ENCODE measurements around the gene NPFFR1.
"Not testable (repeated sequence)": the region's sequence is repeated elsewhere in the genome, so short reads cannot be mapped to it uniquely, and the experiment has no call there.

NPFFR1 gene

GRCh38 chr10:70285476-70285831 is 1.6 kb upstream of the NPFFR1 start:
- no peak for DNase-seq (ENCODE audit: low read depth)

GRCh38 chr10:70284542-70285475 is 1.0 kb upstream of the NPFFR1 start:
- no peak for DNase-seq (ENCODE audit: low read depth)

- DNase-seq (ENCODE audit: low read depth), result no peak
Measured at GRCh38 chr10:70283071-70283444, 746 bp downstream of the NPFFR1 start.

DNA sequence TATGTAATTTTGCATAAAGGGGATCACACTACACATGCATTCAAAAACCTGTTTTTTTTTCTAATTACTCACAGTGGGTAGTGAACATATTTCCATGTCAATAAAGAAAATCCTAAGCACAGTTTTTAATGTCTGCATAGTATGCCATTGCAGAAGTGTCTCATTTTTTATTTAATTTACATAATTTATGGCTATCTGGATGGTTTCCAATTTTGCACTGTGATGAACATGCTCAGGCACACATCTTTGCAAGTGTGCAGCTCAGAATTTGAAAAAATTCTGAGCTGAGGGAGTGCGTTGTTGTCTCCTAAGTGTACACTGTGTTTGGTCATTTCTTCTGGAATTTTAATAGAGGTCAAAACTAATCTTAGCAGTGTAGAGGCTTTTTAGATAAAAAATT is 2.2 kb downstream of the NPFFR1 start:
- DNase-seq (ENCODE audit: low read depth), result no peak

- DNase-seq (ENCODE audit: low read depth), result no peak
Measured at GRCh38 chr10:70280099-70280498, 3.7 kb downstream of the NPFFR1 start.

GRCh38 chr10:70277396-70278030 is 6.3 kb downstream of the NPFFR1 start:
- no peak for DNase-seq (ENCODE audit: low read depth)

GRCh38 chr10:70274643-70275042 is 9.2 kb downstream of the NPFFR1 start:
- no peak for DNase-seq (ENCODE audit: low read depth)

DNA sequence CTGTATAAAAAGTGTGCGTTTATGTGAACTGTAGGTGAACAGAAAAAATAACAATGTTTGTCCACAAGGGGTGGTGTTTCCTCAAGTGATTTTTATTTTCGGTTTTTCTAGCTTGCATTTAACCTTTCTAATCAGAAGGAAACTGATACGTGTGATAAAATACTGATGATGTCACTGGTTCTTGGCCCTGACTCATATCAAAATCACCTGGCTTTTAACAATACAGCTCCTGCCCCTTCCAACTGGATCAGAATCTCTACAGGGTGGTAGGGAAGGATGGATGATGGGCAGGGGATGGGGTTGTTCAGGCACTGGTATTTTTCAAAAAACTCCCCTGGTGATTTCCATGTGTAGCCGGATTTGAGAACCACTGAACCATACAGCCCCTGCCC is 10.9 kb downstream of the NPFFR1 start:
- DNase-seq (ENCODE audit: low read depth), result no peak

GRCh38 chr10:70271996-70272924 is 11.5 kb downstream of the NPFFR1 start:
- no peak for DNase-seq (ENCODE audit: low read depth)

DNA sequence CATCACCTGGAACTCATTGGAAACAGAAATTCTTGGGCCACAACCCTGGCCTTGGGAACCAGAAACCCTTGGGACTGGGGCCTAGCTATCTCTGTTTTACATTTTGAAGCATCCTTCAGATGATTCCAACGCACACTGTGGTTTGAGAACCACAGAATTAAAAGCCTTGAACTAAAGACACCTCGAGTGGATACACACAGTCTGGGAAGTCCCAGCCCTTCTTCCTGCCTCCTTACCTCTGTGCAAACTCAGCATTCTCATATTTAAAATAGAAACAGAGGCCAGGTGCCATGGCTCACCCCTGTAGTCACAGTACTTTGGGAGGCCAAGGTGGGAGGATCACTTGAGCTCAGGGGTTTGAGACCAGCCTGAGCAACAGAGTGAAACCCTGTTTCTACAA is 12.9 kb downstream of the NPFFR1 start:
- no peak for DNase-seq (ENCODE audit: low read depth)

GRCh38 chr10:70269741-70270140 is 14.1 kb downstream of the NPFFR1 start:
- DNase-seq (ENCODE audit: low read depth), result no peak

DNA sequence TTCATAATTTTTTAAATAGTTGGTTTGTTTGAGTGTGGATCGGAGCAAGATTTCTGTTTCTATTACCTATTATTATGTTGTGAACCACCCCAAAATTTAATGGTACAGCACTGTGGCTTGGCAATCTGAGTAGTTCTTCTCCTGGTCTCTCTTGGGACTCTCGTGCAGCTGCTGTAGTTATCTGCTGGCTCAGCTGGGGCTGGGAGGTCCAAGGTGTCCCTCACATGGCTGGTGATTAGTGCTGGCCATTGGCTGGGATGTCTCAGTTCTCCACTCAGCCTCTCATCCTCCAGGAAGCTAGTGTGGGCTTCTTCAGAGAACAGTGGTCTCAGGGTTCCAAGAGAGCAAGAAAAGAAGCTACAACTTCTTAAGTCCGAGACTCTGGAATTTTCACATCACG is 15.4 kb downstream of the NPFFR1 start:
- no peak for DNase-seq (ENCODE audit: low read depth)

- no peak for DNase-seq (ENCODE audit: low read depth)
Measured at GRCh38 chr10:70267161-70267933, 16.5 kb downstream of the NPFFR1 start.

DNA sequence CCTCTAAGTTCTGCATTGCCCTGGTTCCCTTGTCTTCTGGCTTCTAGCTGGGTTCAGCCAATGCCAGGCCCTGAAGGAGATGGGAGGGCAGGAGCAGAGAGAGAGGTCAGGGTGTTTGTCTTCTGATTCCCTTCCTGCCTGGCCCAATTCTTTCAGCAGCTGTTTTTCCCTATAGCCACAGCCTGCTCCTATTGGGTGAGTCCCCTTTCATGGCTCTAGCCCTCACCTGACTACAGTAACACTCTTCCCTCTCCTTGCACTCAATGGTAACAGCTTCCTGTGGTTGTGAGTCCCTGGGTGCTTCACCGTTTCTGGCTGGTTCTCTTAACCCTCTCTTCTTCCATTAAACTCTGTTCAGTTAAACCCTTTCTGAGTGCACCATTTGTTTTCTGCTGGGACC is 17.1 kb downstream of the NPFFR1 start:
- no peak for DNase-seq (ENCODE audit: low read depth)

DNA sequence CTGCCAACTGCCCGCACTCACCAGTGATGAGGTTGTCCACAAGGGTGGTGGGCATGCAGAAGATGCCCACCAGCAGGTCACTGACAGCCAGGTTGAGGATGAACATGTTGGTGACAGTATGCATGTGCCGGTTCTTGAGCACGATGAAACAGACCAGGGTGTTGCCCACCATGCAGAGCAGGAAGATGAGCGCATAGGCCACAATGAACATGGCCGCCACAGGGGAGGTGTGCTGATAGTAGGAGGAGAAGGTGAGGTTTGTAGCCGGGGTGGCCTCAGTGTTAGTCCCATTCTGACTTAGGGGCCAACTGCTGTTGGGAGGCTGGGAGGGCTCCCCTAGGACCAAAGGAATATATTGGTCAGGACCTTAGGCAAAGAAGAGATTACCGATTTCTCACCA is 17.7 kb downstream of the NPFFR1 start:
- DNase-seq (ENCODE audit: low read depth), result no peak

DNA sequence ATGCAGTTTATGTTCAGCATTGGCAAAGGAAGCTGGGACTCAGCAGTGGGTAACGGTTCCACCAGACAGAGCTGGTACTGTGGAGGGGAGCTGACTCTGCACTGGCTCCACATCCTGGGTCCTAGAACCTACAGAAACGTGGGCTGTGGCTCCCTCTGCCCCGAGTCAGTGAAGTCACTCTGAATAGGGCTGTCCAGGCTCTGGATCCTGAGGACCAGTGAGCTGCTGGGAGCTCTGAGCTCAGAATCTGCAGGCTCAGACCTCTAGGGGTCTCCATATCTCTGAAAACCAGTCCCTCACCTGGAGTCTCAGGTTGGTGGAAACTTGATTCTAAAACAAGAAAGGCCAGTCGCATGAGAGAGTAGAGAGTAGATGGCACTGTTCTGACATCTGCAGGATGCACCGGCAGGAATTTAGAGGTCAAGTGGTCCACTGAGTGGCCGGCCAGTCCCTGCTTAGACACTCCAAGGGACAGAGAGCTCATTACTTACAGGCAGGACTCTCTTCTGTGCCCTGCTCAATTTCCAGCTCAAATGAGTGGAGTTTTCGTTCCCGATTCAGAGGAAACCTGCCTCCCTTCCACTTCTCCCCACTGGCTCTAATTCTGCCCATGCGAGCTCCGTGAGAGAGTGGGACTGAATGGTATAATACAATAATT is 18.6 kb downstream of the NPFFR1 start:
- DNase-seq (ENCODE audit: low read depth), result no peak

DNA sequence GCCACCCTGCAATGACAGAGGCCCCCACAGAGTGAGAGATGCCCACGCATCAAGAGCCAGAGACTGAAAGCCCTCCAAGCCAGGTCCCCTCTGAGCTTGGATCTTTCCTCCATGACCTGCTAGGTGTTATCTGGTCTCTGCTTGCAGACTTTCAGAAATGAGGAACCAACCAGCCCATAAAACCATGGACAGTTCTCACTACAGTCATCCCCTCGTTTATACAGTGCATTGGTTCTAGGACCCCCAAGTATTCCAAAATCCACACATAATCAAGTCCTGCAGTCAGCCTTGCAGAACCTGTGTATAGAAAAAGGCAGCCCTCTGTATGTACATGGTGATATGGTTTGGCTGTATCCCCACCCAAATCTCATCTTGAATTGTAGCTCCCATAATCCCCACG is 23.1 kb downstream of the NPFFR1 start:
- no peak for DNase-seq (ENCODE audit: low read depth)

- no peak for DNase-seq (ENCODE audit: low read depth)
Measured at GRCh38 chr10:70260259-70260658, 23.5 kb downstream of the NPFFR1 start.

DNA sequence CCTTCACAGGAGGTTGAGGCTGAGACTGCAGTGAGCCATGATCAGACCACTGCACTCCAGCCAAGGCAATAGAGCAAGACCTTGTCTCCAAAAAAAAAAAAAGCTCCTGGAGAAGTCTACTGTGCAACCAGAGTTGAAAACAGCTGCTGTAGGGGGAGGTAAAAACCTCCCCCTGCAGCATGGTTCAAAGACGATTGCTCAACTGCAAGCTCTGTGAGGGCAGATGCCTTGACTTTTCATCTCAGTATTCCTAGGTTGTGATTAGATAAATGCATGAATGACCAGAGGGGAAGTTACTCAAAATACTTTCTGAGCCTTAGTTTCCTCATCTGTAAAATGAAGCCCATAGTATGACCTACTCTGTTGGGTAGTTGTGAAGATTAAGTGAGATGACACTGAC is 25.6 kb downstream of the NPFFR1 start:
- no peak for DNase-seq (ENCODE audit: low read depth)

- not testable (repeated sequence) for DNase-seq (ENCODE audit: low read depth)
Measured at GRCh38 chr10:70257816-70258215, 26.0 kb downstream of the NPFFR1 start.

GRCh38 chr10:70256463-70256862 is 27.3 kb downstream of the NPFFR1 start:
- DNase-seq (ENCODE audit: low read depth), result no peak
